NK-92 treated with Interleukin-12 subunit alpha and Interleukin-12 subunit beta, amount 100 ng/mL, for 24 hours (cell line): ENCODE data around the gene LRRFIP2.
"Not testable (repeated sequence)": the region's sequence is repeated elsewhere in the genome, so short reads cannot be mapped to it uniquely, and the experiment has no call there.

ENCODE experiments used
- DNase-seq: peaks from one replicate; lab custom pipeline; 2025; lab: John Stamatoyannopoulos, UW

LRRFIP2 gene

DNA sequence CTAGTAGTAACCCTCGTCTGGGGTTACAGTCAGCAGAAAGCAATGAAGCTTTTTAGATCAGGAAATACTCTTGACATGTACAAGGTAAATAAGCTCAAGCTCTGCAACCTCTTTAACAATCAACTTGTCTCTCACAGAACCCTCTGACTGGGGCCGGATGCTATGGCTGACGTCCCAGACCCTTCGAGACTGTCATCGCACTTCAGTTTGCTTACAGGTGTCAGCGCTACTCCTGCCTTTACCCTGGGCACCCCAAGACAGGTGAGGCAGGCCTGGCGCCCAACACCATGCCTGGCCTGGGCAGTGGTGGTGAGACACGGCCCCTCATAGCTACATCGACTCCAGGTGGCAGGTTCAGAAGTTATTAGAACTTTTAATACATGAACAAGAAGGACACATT lies 30.6 kb downstream of the LRRFIP2 start:
- no peak for DNase-seq

DNA sequence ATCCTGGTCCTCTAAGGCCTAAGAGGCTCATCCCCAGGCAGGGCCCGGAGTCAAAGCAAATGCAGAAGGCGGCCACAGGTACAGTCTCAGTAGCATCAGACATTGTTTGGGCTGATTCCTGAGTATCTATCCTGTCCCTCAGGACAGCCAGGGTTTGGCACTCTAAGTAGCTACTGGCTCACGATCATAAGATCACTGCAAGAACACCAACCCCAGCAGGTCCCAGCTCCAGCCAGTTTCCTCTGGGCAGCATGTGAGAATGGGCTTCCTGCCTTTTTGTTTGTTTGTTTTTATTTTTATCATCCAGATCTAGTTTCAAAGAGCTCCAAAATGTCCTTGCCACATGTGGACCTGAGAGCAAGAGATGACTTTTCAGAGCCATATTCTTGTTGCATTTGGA lies 32.7 kb downstream of the LRRFIP2 start:
- DNase-seq = no peak

DNA sequence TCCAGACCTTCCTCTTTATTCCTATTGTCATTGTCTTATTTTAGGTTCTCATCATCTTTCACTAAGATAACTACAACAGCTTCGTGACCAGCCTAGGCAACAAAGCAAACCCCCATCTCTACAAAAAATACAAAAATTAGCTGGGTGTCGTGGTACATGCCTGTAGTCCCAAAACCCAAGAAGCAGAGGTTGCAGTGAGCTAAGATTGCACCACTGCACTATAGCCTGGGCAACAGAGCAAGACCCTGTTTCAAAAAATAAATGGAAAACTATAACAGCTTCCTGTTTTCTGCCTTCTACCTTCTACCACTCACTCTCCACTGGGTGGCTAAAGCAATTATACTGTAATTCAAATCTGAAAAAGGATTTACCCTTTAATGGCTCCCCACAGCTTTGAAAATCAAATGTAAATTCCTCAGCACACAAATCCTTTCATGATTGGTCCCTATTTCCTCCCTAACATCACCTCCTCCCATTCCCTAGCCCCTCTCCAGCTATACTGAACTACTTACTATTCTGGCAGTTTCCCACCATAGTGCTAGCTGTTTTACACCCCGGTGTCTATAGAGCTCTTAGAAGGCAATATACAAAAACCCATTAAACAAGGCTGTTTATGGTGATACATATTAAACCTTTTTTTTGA lies 33.4 kb downstream of the LRRFIP2 start:
- no peak for DNase-seq

DNA sequence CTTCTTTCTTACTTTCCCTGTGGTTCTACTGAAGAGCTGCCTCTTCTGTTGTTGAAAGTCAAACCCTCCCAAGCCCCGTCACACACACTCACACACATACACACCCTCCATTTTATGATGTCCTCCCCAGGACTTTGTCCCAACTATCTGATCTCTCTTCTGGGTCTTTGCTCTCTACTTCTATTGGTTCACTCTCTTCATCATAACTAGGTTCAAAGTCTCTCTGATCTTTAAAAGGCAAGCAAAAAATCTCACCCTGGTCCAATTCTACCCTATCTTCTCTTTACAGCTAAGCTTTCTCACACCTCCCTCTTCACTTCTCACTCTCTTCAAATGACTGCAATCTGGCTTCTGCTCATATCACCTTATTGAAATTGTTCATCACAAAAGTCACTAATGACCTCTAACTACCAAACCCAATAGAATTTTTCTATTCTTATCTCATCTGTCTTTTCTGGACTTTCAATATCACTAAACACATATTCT lies 34.8 kb downstream of the LRRFIP2 start:
- no peak for DNase-seq

DNA sequence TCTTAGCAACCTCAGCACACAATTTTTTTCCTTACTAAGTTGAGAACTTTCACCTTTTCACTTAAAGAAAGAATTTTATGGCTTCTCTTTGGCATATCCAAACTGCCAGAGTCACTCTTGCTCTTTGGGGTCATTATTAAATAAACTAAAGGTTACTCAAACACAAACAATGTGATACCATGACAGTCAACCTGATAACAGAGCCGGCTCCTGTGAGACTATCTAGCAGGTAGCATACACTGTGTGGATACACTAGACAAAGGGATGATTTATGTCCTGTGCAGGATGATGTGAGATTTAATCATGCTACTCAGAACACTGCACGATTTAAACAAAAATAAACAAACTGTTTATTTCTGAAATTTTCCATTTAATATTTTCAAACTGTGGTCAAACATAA lies 35.6 kb downstream of the LRRFIP2 start:
- no peak for DNase-seq

DNA sequence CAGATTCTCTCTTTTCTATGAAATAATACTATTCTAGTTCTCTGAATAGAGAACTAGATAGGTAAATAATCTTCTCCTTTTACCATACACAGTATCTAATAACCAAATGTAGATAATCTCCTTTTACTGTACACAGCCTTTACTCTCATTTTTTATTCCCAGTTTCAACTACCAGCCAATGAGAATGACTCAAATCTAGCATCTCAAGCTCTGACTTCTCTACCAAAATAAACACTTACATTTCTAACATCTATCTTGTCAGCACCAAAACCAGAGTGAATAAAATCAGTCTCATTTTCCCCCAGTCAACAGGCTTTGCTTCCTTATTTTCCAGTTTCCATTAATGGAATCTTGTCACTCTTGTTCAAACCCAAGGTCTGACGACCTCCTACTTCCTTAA lies 36.9 kb downstream of the LRRFIP2 start:
- DNase-seq = no peak

DNA sequence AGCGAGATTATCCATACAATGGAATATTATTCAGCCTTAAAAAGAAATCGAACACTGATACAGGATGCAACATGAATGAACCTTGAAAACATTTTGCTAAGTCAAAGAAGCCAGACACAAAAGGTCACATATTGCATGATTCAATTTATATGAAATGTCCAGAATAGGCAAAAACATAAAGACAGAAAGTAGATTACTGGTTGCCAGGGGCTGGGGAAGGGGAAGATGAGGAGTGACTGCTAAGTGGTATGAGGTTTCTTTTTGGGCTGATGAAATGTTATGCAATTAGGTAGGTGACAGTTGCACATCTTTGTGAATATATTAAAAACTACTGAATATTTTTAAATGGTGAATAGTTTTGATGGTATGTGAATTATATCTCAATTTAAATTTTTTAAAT lies 38.3 kb downstream of the LRRFIP2 start:
- DNase-seq = no peak

DNA sequence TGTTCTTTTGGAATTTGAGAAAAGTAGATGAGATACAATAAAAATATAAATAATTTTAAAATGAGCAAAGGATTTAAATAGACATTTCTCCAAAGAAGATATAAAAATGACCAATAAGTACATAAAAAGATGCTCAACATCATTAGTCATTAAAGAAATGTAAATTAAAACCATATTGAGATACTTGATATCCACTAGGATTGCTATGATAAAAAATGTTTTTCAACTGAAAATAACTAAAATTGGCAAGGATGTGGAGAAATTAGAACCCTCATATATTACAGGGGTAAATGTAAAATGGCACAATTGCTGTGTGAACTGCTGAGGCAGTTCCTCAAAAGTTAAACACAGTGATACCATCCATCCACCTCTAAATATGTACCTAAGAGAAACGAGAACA lies 38.8 kb downstream of the LRRFIP2 start:
- DNase-seq = no peak

DNA sequence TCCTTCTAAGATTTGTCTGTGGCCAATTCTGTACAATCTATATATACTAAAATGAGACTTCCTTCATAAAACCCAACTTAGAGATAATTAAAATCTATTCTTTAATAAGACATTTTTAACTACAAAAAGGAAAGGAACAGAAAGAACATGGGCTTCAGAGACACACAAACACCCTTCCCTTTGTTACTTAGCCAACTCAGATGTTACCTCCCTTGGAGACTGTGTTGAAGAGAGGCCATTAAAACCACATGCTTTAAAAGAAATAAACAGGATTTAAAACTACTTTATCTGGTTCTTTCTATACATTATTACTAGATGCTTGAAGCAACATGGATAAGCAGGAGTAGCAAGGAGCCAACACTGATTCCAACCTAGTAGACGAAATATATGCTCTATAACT lies 42.0 kb downstream of the LRRFIP2 start:
- no peak for DNase-seq

DNA sequence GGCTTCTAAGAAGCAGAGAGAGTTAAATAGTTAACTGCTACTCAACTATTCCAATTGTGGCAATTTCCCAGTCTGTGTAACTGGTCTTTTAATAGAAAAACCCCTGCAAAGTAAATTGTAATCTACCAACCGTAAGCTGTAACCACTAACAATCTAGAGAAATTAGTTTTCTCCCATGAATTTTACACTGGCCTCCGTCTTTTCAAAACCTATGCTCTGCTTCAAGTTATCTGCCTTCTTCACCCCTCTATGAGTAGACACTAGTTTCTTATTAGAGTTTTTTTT lies 42.6 kb downstream of the LRRFIP2 start:
- DNase-seq = no peak

DNA sequence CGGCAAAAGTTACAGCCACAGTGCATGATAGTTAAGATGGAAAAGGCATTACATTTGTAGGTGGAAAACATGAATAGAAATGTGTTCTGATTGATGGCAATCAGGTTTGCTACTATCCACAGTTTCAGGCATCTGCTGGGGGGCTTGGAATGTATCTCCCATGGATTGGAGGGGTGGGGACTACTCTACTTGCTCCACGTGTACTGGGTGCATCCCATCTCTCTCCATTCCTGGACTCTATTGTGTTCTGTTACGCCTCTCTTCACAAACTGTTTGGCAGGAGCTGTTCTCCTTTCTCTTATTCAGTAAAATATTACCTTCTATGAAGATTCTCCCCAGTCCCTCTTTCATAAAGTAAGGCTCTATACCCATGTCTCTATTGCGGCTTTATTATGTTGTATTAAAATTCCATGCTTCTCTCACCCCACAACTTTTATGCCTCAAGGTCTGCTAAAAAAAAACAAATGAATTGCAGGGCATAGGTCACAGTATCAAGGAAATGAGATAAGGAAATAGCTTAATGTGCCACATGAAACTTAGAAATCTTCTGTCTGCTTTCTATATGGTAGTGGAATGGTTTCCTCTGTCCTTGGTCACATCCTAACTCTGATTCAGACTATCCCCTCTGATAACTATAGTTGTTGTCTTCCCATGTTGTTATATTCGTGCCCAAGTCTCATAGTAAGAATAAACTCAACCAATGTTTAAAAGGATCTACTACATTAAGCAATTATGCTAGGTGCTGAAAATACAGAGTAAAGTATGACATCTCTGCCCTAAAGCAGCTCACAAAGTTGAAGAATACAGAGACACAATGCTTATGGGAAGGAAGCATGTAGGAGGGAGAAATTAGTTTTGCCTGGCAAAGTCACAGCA lies 43.2 kb downstream of the LRRFIP2 start:
- DNase-seq = no peak

DNA sequence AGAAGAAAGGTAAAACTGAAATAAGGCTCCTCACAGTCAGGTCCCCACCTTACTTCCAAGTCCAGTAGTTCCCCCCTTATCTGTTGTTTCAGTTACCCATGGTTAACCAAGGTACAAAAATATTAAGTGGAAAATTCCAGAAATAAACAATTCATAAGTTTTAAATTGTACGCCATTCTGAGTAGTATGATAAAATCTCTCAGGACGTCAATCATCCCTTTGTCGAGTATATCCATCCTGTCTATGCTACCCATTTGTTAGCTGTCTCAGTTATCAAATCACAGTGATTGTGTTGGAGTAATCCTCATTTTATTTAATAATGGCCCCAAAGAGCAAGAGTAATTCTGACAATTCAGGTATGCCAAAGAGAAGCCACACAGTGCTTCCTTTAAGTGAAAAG lies 43.9 kb downstream of the LRRFIP2 start:
- DNase-seq = no peak

DNA sequence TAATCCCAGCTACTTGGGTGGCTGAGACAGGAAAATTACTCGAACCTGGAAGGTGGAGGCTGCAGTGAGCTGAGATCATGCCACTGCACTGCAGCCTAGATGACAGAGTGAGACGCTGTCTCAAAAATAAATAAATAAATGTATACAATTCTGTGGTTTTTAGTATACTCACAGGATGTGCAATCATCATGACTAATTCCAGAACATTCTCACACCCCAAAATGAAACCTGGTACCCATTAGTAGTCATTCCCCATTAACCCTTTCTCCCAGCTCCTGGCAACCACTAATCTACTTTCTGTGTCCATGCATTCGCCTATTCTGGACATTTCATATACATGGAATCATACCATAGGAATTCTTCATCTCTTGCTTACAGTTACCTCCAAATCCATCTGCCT lies 44.5 kb downstream of the LRRFIP2 start:
- no peak for DNase-seq

DNA sequence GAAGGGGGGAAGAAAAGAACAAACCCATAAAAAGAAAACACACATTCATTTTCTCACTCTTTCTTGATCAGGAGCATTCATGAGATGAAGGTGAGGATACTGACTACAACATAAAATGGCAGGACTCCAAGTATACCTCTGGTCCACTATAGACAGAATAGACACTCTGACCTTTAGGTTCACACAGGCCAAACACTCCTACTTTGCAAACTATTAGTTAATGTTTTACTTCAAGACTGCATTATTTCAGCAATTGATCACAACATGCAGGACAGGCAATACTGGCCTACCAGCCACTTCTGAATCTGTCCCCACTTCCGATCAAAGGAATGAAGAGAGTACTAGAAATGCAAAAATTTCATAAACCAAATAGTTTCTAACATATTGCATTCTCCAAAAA lies 47.0 kb downstream of the LRRFIP2 start:
- no peak for DNase-seq

DNA sequence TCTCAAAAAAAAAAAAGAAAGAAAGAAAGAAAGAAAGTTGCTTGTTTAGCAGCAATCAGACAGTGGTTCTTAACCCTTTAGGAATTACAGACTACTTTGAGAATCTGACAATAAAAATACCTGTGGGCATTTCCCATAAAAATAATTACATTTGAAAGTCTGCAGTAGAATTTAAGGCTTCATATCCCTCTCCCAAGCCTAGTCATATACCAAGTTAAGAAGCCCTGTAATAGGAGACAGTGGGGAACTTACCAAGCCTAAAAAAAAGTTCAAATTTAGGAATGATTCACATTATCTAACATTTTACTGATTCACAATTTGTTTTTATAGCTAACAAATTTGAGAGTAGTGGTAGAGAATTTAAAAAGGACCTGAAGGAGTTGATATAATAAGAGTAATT lies 47.5 kb downstream of the LRRFIP2 start:
- no peak for DNase-seq

DNA sequence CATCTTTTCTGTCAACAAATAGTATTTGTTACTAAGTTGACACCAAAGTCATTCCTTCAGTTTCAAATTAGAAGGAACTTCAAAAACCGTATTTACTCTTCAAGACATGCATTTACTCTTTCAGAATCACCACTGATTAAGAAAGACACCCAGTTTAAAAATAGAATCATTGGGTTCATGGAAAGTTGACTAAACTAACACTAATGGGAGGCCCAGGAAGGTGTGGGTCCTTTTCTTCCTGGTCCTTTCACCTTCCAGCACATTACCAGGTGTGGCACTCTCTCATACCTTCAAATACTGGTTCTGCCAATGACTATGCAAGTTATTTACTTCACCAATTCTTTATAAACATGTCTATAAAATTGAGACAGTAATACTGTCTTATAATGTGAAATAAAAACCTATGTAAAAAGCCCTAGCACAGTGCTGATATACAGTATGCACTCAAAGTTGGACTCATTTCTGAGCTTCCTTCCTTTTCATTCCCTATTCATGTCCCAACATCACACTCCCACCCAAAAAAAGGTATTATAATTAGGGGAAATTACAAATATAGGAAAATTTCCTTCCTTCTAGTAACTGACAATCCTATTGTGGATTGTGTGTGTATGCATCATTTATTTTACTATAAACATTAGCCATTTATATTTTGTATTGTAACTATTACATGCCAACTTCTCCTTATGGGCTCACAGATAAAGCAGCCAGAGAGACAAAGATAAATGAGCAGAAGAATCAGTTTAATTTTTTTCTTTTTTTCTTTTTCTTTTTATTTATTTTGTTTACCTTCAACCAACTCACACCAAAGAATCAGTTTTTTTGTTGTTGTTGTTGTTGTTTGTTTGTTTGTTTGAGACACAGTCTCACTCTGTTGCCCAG lies 48.9 kb downstream of the LRRFIP2 start:
- DNase-seq = no peak

DNA sequence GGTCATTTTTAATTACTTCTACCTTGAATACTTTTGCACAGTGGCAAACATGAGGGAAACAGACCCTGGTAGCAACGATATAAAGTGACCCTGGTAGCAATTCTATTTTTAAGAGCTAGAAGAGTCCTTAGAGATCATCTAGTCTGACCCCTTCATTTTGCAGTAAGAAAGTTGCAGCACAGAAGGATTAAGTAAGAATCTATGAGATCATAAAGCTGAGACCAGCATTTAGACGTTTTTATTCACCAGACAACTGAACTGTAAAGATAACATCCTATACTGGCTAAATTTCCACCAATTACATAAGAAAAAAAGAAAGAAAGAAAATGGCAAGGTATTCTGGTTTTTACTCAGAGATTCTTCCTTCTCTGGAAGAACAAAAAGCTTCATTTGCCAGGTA lies 49.9 kb downstream of the LRRFIP2 start:
- no peak for DNase-seq

DNA sequence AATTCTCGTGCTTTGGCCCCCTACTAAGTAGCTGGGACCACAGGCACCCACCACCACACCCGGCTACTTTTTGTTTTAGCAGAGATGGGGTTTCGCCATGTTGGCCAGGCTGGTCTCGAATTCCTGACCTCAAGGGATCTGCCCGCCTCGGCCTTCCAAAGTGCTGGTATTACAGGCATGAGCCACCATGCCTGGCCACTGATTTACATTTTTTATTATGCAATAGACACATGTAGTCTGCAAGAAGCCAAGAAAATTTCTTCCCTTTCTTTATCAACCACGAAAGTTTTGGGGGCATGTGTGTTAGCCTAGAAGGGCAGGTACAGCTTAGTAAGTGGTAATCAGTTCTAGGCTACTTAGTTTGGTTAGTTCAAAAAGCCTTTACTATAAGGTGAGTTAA lies 51.1 kb downstream of the LRRFIP2 start:
- DNase-seq = no peak

DNA sequence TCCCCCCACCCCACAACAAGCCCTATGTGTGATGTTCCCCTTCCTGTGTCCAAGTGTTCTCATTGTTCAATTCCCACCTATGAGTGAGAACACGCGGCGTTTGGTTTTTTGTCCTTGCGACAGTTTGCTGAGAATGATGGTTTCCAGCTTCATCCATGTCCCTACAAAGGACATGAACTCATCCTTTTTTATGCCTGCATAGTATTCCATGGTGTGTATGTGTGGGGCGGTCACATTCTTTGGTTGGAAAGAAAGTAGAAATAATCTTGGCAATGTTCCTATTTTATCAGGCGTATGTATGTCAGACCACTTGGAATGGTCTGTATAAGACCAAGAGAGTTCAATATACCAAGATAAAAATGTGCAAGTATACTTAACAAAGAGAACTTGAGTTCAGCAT lies 52.3 kb downstream of the LRRFIP2 start:
- not testable (repeated sequence) for DNase-seq

DNA sequence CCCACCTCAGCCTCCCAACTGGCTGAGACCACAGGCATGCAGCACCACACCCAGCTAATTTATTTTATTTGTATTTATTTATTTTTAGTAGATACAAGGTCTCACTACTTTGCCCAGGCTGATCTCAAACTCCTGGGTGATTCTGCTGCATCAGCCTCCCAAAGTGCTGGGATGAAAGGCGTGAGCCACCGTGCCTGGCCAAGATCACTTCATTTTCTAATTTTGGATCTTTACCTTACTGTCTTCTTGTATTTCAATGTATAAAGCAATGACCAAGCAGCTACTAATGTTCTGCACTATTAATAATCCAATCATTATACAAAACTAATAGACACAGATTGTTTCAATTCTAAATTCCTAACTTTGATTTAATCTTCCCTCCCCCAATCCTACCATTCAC lies 56.2 kb downstream of the LRRFIP2 start:
- DNase-seq = no peak

DNA sequence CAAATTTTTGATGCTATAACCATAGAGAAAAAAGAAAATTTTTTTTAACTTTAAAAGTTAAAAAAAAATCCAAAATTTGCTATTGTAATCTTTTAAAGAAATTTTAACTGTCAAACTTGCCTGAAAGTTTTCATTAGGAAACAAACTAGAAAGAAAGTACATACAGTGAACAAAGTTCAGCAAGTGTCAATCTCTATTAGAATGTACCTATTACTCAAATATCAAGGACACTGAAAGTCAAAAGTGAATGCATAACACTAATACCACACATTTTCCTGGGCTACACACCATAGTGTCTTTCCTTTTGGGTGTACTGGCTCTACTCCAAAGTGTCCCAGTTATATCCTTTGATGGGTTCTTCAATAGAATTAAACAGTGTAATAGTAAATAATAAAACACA lies 56.8 kb downstream of the LRRFIP2 start:
- no peak for DNase-seq

DNA sequence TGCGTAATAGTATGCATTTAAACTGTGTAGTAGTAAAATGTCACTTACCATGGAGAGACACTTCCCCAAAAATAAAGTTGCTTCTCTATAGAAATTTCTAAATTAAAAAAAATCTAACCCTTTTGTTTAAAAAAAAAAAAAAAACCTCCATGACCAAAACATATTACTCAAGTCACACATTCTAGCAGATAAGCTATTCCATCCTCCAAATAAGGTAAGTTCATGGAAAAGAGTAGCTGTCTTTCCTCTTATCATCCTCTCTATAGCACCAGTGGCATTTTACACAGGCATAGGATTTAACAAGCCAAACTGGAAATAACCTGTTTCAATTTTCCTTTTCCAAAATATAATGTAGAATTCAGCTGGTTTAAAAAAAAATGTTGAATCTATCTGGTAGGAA lies 57.4 kb downstream of the LRRFIP2 start:
- DNase-seq = no peak

DNA sequence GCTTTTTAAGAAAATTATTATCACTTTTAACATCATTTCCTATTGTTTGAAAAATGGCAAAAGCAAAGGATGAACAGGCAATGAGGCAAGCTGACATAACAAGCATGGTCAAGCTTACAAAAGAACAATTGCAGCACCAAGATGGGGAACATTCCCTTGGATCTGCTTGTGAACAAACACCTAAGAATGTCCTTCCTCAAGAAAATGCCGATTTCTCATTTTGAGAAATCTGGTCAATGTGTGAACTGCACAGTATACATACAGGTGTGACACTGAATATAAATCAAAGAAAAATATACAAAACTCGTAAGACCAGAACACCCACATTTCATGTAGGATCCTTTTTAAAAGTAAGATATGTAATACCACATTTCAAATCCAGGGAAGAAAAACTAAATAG lies 58.9 kb downstream of the LRRFIP2 start:
- DNase-seq = no peak
